GM12878 (cell line): ENCODE measurements around the gene CHRM2. TPM values are rescaled to one million over a fixed set of nuclear protein-coding genes. Genes with fewer than 3 reads are reported as not detected.

Source experiments
- ATAC-seq: fragments of 200-7000 bp; cut with Tn5 transposase; 3 replicates; pipeline ENCODE4 v1.9.1; 2020; ENCODE audit warnings: mild to moderate bottlenecking, moderate library complexity
- BruUV-seq: library from RNA; stranded (reverse); fragments of 400-500 nt; replicated peaks from 2 replicates; lab custom pipeline; 2021; lab: Mats Ljungman, UMichigan
- CTCF ChIA-PET: fragments of 300-600 bp; sonication (Branson Sonifier 250); formaldehyde crosslinking; extraction: SDS; loops from one replicate; lab custom pipeline; 2021; ENCODE audit warnings: inconsistent platforms; lab: Yijun Ruan, JAX
- POLR2A ChIA-PET: fragments of 350-600 bp; formaldehyde crosslinking; extraction: SDS; loops from one replicate; lab custom pipeline; 2021; ENCODE audit warnings: inconsistent platforms; lab: Charles Lee
- RAD21 ChIA-PET: fragments of 300-600 bp; sonication (Branson Sonifier 250); formaldehyde crosslinking; loops from one replicate; lab custom pipeline; 2023; ENCODE audit warnings: antibody characterized with exemption; ENCODE audit not compliant: unreplicated experiment; lab: Charles Lee
- SMC1A ChIA-PET: fragments of 300-600 bp; sonication (Branson Sonifier 250); formaldehyde crosslinking; loops from one replicate; lab custom pipeline; 2023; ENCODE audit not compliant: unreplicated experiment, uncharacterized antibody; lab: Charles Lee
- DNase-seq: peaks from one replicate; pipeline ENCODE4 v3.0.0-alpha.2; 2011; ENCODE audit warnings: low read depth, low spot score
- FAIRE-seq: peaks from 3 replicates; lab custom pipeline; 2011; peaks lifted over from hg19 to GRCh38; lab: Jason Lieb, UNC
- H2AFZ ChIP-seq: 2 replicates; pipeline ENCODE4 v1.6.0; 2011; ENCODE audit warnings: low read depth, low read length, control low read depth; ENCODE audit not compliant: control insufficient read depth
- H3K27ac ChIP-seq: 2 replicates; pipeline ENCODE4 v1.5.1; 2011; ENCODE audit warnings: control low read depth; ENCODE audit not compliant: control insufficient read depth, insufficient read depth
- H3K27me3 ChIP-seq, 2 experiments: replicated peaks in 1 of 2; 2 replicates each; pipeline versions ENCODE4 v1.6.0 to v1.6.1; 2011; ENCODE audit warnings: low read length in 1 of 2; ENCODE audit not compliant: control insufficient read depth in 2 of 2, insufficient read depth in 2 of 2
- H3K36me3 ChIP-seq, 2 experiments: 2 replicates each; pipeline ENCODE4 v1.5.1; 2011; ENCODE audit warnings: low read length in 1 of 2; ENCODE audit not compliant: control insufficient read depth in 2 of 2, insufficient read depth in 2 of 2
- H3K4me1 ChIP-seq: 2 replicates; pipeline ENCODE4 v1.6.1; 2011; ENCODE audit warnings: mild to moderate bottlenecking, low read length, moderate library complexity, mixed read lengths; ENCODE audit not compliant: control insufficient read depth, insufficient read depth
- H3K4me2 ChIP-seq: 2 replicates; pipeline ENCODE4 v1.6.0; 2011; ENCODE audit warnings: control low read depth; ENCODE audit not compliant: control insufficient read depth, insufficient read depth
- H3K4me3 ChIP-seq: fragments of 200-600 bp; sonication (generic); 2 replicates; pipeline ENCODE4 v1.5.1; 2016
- H3K79me2 ChIP-seq: 2 replicates; pipeline ENCODE4 v1.6.0; 2011; ENCODE audit warnings: low read length; ENCODE audit not compliant: control insufficient read depth, insufficient read depth
- H3K9ac ChIP-seq: 2 replicates; pipeline ENCODE4 v1.8.0; 2011; ENCODE audit warnings: low read length, control low read depth, mixed read lengths; ENCODE audit not compliant: control insufficient read depth, insufficient read depth
- H3K9me3 ChIP-seq: replicated peaks from 3 replicates; pipeline ENCODE4 v1.5.1; 2011; ENCODE audit warnings: mild to moderate bottlenecking, low read length; ENCODE audit not compliant: control insufficient read depth, insufficient read depth
- H4K20me1 ChIP-seq: 2 replicates; pipeline ENCODE4 v1.6.0; 2011; ENCODE audit not compliant: control insufficient read depth, insufficient read depth
- ATF2 ChIP-seq: IDR thresholded peaks from 2 replicates; pipeline ENCODE4 v1.6.1; 2012; ENCODE audit warnings: low read length, inconsistent platforms
- POLR2AphosphoS5 ChIP-seq: IDR thresholded peaks from 2 replicates; pipeline ENCODE4 v1.6.1; 2011; ENCODE audit warnings: mild to moderate bottlenecking, low read length, inconsistent platforms
- SKIL ChIP-seq: fragments of 450-650 bp; IDR thresholded peaks from 2 replicates; pipeline ENCODE4 v1.6.1; 2017; ENCODE audit warnings: mild to moderate bottlenecking, low read depth, inconsistent platforms; ENCODE audit not compliant: poor library complexity, severe bottlenecking
- SP1 ChIP-seq: IDR thresholded peaks from one replicate; pipeline ENCODE4 v1.6.1; 2011; ENCODE audit warnings: low read depth, low read length
- ZNF24 ChIP-seq: fragments of 450-650 bp; IDR thresholded peaks from 2 replicates; pipeline ENCODE4 v1.6.1; 2017; ENCODE audit warnings: antibody characterized with exemption, mild to moderate bottlenecking
- WGBS: methylation state at CpG from one replicate; pipeline ENCODE4 v1.1.6; 2016; ENCODE audit warnings: low lambda C conversion rate; ENCODE audit not compliant: insufficient replicate concordance, insufficient coverage; ENCODE audit errors: missing lambda C conversion rate; 5-methylcytosine and 5-hydroxymethylcytosine counted together
- in situ Hi-C: fragments of 300-500 bp; cut with MboI; formaldehyde crosslinking; loops from 9 replicates; pipeline ENCODE4 v1.14.3; 2018; ENCODE audit warnings: mixed read lengths
- intact Hi-C: fragments of 100-400 bp; cut with micrococcal nuclease; formaldehyde crosslinking; loops from one replicate; pipeline ENCODE4 v1.14.2; 2022; ENCODE audit not compliant: unreplicated experiment
- polyA plus RNA-seq, 11 experiments: library from polyadenylated mRNA; depleted of rRNA in 4 of 11; unstranded in 6 of 11; stranded (reverse) in 5 of 11; fragments of >200 nt; fragmentation: Nextera tagmentation in 4 of 11; fragmentation: Illumina TruSeq in 1 of 11; extraction: Ambion mirVana in 4 of 11; extraction: Trizol in 1 of 11; gene quantifications; 1 replicate in 1 of 11; 2 replicates in 10 of 11; pipeline versions ENCODE4 v1.2.1 to v1.2.3, GENCODE V29; 2011 to 2016; ENCODE audit warnings: inconsistent platforms in 2 of 11, missing spikeins in 2 of 11, low read depth in 1 of 11
- total RNA-seq, 4 experiments: library from RNA; depleted of rRNA in 3 of 4; stranded (reverse); fragments of >200 nt in 3 of 4; fragmentation: Illumina TruSeq in 1 of 4; extraction: Trizol in 1 of 4; gene quantifications; 2 replicates each; pipeline versions ENCODE4 v1.2.1 to v1.2.3, GENCODE V29; 2013 to 2021

Gene CHRM2
- total and polyA plus RNA-seq, 10 of the 15 experiments (the other 5 are each of a cell fraction or from before 2014, with no cell fraction given) = 0.05 TPM; not detected in 9

- Histone ChIP-seq H3K36me3 (no peaks in the 10 kb centered on the region), H3K4me1 (no peaks in the 10 kb centered on the region), H4K20me1 (no peaks in the 10 kb centered on the region), H3K9me3 (no peaks in the 10 kb centered on the region), H3K27ac (no peak overlapping the region), H3K27me3 (no peaks in the 10 kb centered on the region), H3K4me2 (no peak overlapping the region), H3K9ac (no peak overlapping the region)
- no TSS peak for BruUV-seq
- RAD21 ChIA-PET = no interaction called here
- ATAC-seq (no peak), DNase-seq (no peak)
- WGBS = 46% methylated on average over 1 of the region's 1 CpG
- CTCF ChIA-PET = no interaction called here
- POLR2A ChIA-PET = no interaction called here
- SMC1A ChIA-PET = no interaction called here
- TF ChIP-seq SP1 (no peak), ZNF24 (no peak), POLR2AphosphoS5 (no peak), ATF2 (no peak), SKIL (no peak)
- TF ChIP-seq, all 136 proteins: peak for 0
- intact Hi-C loops (no loop called here), in situ Hi-C loops (no loop called here)
- FAIRE-seq = no peak
- Histone ChIP-seq H3K79me2 (no peaks in the 10 kb centered on the region), H3K4me3 (no peak overlapping the region), H2AFZ (no peak overlapping the region)
Observed at GRCh38 chr7:136956232-136956631, 87.8 kb downstream of the CHRM2 start.
